Activated CD4-positive, alpha-beta T cell treated with anti-CD3 and anti-CD28 coated beads for 24 hours (primary cell): ENCODE measurements around the gene CDCP1.

Source experiments
- DNase-seq, 2 donors: peaks; one replicate each; pipeline ENCODE4 v3.0.0-alpha.2; 2020; ENCODE audit warnings: low read depth in 2 of 2

CDCP1 gene, protein sequence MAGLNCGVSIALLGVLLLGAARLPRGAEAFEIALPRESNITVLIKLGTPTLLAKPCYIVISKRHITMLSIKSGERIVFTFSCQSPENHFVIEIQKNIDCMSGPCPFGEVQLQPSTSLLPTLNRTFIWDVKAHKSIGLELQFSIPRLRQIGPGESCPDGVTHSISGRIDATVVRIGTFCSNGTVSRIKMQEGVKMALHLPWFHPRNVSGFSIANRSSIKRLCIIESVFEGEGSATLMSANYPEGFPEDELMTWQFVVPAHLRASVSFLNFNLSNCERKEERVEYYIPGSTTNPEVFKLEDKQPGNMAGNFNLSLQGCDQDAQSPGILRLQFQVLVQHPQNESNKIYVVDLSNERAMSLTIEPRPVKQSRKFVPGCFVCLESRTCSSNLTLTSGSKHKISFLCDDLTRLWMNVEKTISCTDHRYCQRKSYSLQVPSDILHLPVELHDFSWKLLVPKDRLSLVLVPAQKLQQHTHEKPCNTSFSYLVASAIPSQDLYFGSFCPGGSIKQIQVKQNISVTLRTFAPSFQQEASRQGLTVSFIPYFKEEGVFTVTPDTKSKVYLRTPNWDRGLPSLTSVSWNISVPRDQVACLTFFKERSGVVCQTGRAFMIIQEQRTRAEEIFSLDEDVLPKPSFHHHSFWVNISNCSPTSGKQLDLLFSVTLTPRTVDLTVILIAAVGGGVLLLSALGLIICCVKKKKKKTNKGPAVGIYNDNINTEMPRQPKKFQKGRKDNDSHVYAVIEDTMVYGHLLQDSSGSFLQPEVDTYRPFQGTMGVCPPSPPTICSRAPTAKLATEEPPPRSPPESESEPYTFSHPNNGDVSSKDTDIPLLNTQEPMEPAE

DNA sequence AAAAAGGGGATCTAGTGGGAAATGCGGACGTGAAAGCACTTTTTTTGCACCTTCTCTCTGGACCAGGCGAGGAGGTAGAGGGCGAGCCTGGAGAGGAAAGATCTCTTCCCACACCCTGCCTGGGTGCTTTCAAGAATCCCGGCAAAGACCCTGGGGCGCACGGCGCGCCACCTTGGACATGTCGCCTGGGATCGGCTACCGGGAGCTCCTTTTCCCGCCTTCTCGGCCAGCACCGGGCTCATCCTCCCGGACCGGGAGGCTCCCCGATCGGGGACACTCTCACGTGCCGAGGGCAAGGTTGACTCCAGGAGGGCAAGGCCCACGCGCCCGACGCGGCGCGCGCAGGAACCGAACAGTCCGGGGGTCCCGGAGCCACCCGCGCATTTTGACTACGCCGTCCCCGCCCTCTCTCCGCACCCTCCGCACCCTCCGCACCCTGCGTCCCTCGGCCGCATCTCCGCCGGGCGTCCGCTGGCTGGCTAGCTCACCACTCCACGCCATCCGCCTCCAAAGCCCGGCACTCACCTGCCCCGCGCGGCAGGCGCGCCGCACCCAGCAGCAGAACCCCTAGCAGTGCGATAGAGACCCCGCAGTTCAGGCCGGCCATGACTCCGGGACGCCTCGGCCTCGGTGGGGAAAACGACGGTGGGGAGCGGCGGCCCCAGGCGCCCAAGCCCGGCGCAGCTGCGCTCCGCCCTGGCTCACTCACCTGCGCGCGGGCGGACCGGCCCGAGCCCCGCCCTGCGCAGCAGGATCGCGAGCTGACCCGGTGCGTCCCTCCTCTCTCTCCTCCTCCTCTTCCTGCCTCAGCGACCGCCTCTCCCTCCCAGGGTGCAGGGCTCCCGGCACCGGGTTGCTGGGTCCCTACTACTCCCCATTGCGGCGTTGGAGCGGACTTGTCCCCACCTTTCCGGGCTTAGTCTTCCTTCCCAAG lies at the start of gene CDCP1:
TSS of gene CDCP1 (minus strand) at position 698 of the 934 bp plus-strand sequence. CDS start at position 607, 91 bp downstream.
- no peak for DNase-seq

DNA sequence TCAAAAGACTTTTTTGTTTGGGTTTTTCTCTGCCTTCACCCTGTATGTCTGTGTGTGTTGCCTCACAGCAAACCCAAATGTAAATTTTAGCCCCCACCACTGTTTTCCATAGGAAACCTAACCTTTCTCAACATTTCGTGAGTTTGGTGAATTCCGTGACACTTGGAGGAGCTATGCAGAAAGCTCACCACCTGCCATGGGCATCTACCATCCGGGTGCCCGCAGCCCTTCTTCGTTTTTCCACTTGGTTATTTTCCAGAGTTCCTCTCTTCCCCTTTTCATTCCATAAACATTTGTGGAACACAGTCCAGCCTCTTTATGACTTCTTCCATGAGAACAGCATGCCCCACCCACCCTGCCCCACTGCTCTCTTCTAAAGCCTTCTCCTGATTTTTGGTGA lies 48.6 kb upstream of the CDCP1 start:
- DNase-seq = no peak

DNA sequence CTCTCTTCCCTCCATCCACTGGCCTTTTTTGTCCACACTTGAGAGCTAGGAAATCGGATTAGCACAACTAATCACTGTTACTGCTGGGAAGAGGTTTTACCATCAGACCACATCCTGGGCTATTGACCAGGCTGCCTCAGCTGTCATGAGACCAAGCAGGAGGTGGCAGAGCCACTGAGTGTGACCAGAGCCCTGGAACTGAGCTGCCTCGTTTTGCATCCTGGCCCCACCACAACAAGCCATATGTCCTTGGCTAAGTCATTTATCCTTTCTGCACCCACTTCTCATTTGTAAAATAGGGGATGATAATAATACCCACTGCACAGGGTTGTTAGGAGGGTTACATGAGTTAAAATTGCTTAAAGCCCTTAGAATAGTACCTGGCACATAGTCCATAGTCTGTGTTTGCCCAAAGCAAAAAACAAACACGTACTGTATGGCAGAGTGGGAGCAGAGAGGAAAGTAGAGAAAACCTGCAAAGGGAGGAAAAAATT lies 45.8 kb upstream of the CDCP1 start:
- no peak for DNase-seq

DNA sequence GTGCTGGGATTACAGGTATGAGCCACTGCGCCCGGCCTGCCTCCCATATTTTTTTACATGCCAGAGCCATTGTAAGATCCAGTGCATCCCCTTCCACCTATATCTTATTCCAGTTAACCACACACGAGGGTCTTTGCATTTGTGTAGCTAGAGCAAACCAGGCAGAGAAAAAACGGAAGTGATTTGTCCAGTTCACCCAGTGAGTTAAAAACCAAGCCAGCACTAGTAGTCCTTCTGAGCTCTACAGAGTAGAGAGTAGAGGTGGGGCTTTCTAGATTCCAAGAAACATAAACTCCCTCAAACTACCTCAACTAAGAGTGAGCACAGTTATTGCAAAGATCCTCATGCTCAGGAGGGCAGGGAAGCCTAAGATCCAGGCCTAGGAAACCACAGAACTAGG lies 45.2 kb upstream of the CDCP1 start:
- no peak for DNase-seq

DNA sequence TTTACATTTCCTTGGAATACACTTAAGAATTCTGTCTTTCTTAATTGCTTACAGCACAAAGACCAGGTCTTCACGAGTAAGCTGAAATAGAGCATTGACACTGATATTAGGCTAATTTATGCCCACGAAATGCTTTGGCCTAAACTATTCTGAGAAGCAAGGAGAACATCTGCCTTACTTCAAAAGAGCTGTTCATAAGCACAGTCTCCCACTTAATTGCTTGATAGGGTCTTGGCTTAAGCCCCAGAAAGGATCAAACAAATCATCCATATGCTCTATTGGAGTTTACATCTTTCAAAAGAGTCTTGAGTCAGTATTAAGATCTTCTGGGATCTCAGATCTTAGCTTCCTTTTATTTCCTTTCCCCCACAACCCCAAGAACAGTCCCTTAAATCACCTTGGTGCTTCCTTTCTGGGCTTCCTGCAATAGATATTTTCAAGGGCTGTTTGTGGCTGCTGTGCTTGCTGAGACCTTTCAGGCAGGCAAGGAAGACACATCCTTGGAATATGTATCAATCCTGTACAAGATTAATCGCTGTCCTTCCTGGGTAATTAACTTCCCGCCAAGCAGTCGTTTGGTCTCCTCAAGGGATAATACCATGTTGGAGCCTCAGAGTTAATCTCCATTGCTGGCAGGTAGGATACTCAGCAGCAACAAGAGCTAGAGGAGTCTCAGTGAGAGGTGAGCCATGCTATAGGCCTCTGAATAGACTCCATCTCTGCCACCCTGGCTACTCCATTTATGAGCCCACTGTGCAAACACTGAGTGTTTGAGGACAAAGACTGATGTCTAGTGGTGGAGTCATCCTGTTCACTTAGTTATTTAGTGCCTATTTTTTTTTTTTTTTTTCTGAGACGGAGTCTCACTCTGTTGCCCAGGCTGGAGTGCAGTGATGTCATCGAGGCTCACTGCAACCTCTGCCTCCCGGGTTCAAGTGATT lies 42.8 kb upstream of the CDCP1 start:
- no peak for DNase-seq

DNA sequence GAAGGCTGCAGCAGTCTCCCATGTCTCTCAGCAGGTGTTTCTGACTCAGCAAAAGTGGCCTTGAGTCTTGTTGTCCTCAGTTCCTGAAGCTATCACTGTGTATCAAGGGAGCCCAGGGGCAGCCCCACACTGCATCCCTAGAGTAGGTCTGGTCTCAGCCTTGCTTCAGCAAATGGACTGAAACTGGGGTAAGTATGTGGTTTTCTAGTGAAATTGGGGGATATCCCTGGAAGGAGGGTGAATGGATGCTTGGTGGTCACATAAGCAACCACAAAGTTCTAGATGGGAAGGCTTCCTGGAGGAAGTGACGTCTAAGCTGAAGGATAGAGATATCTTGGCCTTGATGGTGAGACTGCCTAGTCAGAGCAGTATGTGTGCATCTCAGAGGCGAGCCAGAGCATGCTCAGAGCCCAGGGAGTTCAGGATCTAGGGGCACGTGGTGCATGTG lies 41.5 kb upstream of the CDCP1 start:
- DNase-seq = no peak

DNA sequence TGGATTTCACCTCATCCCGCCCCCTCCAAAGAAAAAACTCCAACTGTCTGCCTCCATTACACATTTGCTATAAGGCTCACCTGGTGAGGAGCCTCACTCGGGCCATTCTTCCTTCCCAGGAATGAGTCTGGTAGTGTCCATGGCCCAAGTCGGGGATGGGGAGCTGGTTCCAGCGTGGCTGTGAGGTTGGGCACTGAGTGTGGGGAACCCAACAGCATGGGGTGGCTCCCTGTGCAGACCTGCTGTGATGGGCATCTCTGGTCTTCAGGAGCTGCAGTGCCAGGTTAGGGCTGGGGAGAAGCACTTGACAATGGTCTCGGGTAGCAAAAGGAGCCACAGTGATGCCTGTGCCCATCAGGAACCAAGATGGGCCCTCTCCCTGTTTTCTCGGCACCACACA lies 40.7 kb upstream of the CDCP1 start:
- DNase-seq = no peak

DNA sequence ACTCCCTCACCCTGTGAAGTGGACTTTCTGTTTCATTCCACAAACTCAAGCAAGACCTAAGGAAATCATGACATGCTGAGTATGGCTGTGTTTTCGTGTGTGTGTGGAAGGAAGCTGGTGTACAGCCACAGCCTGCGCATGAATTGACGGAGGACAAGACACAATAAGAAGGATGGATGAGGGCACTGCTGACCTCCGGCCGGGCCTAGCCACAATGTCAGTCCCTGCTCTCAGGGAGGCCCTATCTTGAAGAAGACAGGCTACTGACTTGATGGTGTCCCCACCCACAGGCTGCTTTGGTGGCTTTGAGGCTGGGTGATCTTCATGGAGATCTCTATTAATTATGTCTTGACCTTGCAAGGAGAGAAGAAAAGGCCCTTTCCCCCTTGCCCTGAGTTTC lies 39.3 kb upstream of the CDCP1 start:
- DNase-seq = no peak

DNA sequence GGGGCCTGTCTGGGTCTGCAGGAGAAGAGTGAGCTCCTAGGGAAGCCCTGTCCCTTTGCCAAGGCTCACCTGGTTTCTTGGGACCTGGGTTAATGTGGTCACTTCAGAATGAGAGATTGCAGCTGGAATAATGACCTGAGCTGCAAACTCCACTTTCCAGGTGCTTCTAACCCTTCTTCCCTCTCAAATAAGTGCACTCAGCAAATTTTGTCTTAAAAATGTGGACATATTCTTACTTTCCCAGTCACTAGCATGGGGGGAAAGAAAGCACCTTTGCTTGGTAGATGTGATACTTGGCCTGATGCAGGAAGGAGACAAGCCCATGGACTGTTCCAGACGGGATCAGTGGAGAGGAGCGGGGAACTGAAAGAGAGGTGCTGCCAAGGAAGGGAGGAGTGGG lies 38.9 kb upstream of the CDCP1 start:
- no peak for DNase-seq

DNA sequence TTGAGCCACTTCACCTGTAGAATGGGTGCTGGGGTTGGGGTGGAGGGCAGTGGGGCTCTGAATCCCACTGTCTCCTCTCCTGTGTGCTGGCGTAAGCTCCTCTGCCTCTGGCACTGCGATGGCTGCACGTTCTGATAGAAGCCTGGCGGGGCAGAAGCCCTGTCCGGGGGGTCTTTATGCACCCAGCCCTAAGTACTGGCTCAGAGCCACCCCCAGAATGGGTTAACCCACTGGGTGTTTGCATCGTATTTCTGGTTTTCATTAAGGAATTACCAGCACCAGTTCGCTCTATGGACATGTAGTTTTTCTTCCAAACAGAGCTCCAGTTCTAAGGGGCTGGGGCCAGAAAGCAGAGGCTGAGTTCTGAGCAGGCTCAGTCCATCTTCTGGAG lies 37.7 kb upstream of the CDCP1 start:
- DNase-seq = no peak

DNA sequence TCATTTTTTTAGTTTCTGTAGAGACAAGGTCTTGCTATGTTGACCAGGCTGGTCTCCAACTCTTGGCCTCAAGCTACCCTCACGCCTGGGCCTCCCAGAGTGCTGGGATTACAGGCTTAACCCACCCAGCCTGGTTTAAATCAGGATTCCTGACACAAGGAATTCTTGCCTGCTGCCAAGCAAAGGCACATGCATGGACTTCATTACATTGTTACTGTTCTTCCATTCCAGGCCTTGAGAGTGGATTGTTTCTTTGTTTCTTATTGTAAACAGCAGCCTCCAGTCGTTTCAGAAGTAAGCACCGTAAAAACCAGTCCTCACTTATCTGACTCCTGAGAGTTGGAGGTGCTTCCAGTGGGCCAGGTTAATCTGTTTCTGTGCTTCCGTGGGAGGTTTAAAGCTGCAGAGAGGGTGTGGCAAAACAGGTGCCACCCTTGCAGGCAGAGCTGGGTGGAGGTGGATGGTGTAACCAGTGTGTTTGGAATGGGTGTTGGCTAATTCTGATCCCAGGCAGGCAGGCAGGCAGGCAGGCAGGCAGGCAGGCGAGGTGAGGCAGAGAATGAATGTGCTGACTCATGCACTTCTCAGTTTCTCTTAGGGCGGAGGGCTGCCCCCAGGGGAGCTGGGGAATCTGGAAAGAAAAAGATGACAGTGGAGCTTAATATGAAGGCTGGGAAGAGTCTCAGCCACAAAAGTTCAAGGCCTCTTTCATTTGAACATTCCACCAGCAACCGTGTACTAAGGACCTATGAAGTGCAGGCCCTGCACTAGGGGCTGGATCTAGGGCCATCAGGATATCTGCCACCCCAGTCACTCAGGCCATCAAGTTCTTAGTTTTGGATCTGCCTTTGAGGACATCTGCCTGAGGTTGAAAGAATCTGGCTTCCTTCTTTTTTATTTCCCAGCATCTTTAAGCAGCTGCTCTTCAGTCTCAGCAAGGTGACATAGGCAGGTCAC lies 37.0 kb upstream of the CDCP1 start:
- DNase-seq = no peak

DNA sequence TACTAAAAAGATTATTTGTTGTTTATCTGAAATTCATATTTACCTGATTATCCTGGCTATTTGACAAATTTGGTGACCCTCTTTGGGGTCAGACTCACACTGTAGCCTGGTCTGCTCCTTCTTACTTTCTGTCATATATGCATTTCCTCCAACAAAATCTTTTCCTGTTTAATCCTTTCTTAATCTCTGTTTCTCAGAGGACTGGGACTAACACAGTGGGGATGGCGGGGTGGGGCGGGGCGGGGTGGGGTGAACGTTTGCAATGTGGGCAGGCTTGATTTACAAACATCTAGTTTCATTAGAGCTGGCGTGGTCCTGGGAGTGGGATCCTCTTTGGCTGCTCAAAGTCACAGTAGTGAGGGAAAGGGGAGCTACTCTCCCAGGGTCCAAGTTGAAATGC lies 35.3 kb upstream of the CDCP1 start:
- DNase-seq = no peak

DNA sequence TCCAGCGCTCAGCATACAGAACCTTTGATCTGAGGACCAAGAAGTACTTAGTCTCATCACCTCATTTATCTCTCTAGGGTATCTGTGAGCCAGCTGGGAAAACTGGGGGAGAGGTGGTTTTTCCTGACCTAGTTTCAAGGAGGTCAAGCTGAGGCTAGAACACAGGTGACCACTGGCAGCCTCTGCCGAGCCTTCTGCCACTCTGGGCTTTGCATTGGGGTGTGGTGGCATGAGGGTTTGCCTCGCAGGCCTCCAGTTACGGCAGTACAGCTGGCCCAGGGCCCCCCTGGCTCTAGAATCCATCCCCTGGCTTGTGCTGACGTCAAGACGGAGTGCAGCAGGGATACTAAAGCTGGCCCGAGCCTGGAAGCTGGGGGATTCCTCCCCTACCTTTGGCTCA lies 34.7 kb upstream of the CDCP1 start:
- no peak for DNase-seq

DNA sequence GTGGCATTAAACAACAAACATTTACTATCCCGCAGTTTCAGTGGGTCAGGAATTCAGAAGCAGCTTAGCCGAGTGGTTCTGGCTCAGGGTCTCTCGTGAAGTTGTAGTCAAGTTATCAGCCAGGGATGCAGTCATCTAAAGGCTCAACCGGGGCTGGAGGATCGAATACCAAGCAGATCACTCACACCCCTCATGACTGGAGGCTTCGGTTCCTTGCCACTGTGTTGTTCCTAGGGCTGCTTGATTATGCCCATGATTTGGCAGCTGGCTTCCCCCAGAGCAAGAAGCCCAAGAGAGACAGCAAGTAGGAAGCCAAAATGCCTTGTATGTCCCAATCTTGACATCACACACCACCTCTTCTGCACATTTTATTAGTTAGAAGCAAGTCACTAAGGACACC lies 33.9 kb upstream of the CDCP1 start:
- no peak for DNase-seq

DNA sequence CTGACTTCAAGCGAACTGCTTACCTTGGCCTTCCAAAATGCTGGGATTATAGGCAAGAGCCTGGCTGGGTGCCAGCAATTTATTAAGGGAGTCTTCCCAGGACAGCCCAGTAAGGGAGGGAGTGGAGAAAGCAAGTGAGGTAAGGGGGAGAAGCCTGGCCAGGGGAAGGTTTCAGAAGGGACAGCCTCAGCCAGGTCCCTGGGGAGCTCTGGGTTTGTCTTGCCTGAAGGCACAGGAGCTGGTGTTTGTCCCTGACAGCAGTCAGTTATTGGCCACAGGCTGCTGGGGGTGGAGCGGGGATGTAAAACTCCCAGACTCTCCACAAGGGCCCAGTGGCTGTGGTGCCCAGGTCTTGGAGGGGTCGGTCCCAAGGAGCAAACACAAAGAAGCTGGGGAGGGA lies 33.0 kb upstream of the CDCP1 start:
- DNase-seq = no peak

DNA sequence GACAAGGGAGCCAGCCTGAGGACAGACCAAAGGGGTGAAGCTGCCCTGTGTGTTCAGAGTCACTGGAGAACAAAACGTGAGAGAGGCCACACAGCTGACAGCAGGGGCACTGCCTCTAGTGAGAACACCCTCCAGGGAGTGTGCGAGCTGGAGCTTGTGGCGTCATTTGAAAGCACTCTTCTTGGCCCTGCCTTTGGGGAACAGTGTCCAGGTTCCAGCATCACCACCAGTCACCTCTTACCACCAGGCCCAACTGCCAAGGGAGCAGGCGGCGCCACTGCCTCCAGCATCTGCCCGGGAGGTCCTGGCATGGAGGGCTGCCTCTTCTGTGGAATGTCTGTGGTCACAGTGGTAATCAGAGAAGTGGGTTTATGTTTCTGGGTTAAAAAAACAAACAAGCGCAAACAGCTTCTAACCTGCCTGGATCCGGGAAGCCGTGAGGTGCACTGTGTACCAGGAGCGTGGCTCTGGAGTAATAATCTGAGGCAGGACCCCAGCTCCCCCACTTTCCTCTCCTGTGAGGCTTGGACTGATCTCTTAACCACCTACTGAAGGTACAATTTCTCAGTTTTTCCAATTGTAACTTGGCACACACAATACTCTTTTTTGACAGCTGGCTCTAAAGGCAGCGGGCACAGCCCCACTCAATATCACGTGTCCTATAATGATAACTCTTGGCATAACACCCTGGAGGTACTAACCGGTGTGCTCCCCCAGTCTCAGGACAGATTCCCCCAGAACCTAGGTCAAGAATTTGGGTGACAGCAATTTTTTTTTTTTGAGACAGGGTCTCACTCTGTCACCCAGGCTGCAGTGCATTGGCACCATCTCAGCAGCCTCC lies 32.2 kb upstream of the CDCP1 start:
- no peak for DNase-seq

DNA sequence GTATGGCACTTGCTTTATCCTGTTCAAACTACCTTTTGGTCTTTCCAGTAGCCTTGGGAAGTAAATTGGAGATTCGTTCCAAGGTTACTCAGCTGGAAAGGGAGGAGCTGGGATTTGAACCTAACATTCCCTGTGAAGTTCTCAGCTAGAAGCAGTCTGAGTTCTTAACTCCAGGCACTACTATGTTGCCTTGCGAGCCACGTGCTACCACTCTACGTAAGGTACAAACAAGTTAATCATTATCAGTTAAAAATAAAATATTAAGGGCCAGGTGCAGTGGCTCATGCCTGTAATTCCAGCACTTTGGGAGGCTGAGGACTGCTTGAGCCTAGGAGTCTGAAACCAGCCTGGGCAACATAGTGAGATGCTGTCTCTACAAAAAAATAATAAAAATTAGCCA lies 30.7 kb upstream of the CDCP1 start:
- DNase-seq = no peak

DNA sequence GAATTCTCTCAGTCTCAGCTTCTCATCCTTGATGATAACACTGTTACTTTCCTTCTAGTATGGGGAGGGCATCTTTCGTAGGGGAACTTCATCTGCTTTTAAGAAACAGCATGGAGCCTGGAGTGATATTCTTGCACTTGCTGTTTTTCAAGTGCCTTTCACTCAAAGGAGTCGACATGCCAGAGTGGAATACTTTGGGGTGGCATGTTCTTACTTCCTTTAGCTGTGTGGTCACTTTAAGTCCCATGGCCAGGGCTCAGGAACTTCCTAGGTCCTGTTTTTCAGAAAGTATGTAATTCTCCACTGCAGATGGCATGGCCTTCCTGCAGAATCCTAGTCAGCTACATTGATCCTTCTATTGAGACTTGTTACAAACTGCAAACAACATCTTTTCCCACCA lies 28.1 kb upstream of the CDCP1 start:
- DNase-seq = no peak

DNA sequence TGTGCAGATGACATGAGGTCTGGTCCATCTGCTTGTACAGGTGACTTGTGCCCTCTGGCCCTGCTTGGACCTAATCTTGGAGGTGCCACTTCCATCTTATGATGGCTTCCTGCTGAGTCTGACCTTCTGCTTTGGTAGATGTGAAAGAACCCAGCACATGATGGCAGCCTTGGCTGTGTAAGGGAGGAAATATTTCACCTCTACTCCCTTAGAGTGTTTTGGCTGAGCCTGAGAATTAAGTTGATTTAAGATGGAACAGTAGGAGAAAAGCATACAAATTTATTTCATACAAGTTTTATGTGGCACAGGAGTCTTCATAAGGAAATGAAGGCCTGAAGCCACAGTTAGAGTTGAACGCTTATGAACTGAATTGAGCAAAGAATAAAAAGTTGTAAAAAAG lies 27.6 kb upstream of the CDCP1 start:
- DNase-seq = no peak
